HCT116 (cell line): ENCODE data around the gene HPF1.

Experiments
- CTCF ChIP-seq, 3 experiments: fragments of 200-600 bp in 1 of 3; sonication (generic) in 1 of 3; IDR thresholded peaks in 2 of 3; conservative IDR thresholded peaks in 1 of 3; 2 replicates each; pipeline ENCODE4 v1.5.1; 2012 to 2017; ENCODE audit warnings: low read depth in 2 of 3, low read length in 2 of 3, antibody characterized with exemption in 1 of 3, borderline replicate concordance in 1 of 3, control low read depth in 1 of 3, mild to moderate bottlenecking in 1 of 3, mixed read lengths in 1 of 3, mixed run types in 1 of 3, moderate library complexity in 1 of 3; ENCODE audit not compliant: insufficient read depth in 1 of 3
- EZH2 ChIP-seq: fragments of 200-600 bp; sonication (generic); IDR thresholded peaks from 2 replicates; pipeline ENCODE4 v1.6.1; 2017; ENCODE audit warnings: antibody characterized with exemption, mixed run types
- FOSL1 ChIP-seq: IDR thresholded peaks from 2 replicates; pipeline ENCODE4 v1.6.1; 2012; ENCODE audit warnings: low read depth
- JUND ChIP-seq: IDR thresholded peaks from 2 replicates; pipeline ENCODE4 v1.6.1; 2012
- POLR2A ChIP-seq: IDR thresholded peaks from 2 replicates; pipeline ENCODE4 v1.7.0; 2011; ENCODE audit warnings: borderline replicate concordance; ENCODE audit not compliant: insufficient read depth, insufficient read length; ENCODE audit errors: extremely low read depth
- POLR2AphosphoS5 ChIP-seq: IDR thresholded peaks from 2 replicates; pipeline ENCODE4 v1.6.1; 2011; ENCODE audit warnings: mild to moderate bottlenecking, low read depth, low read length, moderate library complexity
- REST ChIP-seq: IDR thresholded peaks from 2 replicates; pipeline ENCODE4 v1.6.1; 2012; ENCODE audit warnings: low read depth
- SP1 ChIP-seq: IDR thresholded peaks from 2 replicates; pipeline ENCODE4 v1.6.1; 2012; ENCODE audit warnings: low read depth
- TCF7L2 ChIP-seq: IDR thresholded peaks from 2 replicates; pipeline ENCODE4 v1.7.0; 2011; ENCODE audit warnings: borderline replicate concordance, inconsistent platforms; ENCODE audit not compliant: insufficient read depth, insufficient read length; ENCODE audit errors: extremely low read depth
- ZBTB33 ChIP-seq: IDR thresholded peaks from 2 replicates; pipeline ENCODE4 v1.6.1; 2011; ENCODE audit warnings: mild to moderate bottlenecking, low read length, moderate library complexity; ENCODE audit not compliant: insufficient replicate concordance; ENCODE audit errors: extremely low read depth

- TF ChIP-seq TCF7L2 (no peak), ZBTB33 (no peak), CTCF (IDR thresholded peaks at IDR 0.05 in 2 of 3, conservative IDR thresholded peaks at IDR 0.05 in 1 of 3; ENCODE audit: borderline replicate concordance in 1 of 3, insufficient read depth in 1 of 3, low read depth in 2 of 3, low read length in 2 of 3) (no peak), FOSL1 (no peak), EZH2 (no peak), POLR2AphosphoS5 (peak; percentile 90), JUND (no peak), SP1 (peak; percentile 84), REST (no peak), POLR2A (no peak)
These were observed at the start of gene HPF1 for GRCh38 chr4:169757575-169758184.
